OCI-M1 (cell line): ENCODE results near the gene RNU6-9.

Experiments
- DNase-seq: peaks from one replicate; lab custom pipeline; 2025; lab: John Stamatoyannopoulos, UW

The RNU6-9 gene

GRCh38 chr19:936175-936546 is 42.9 kb downstream of the RNU6-9 start:
- no peak for DNase-seq

GRCh38 chr19:937259-937694 is 44.0 kb downstream of the RNU6-9 start:
- no peak for DNase-seq

GRCh38 chr19:938233-938923 is 45.1 kb downstream of the RNU6-9 start:
- no peak for DNase-seq

GRCh38 chr19:939439-939838 is 46.2 kb downstream of the RNU6-9 start:
- DNase-seq: no peak

- DNase-seq: no peak
These were observed 46.6 kb downstream of the RNU6-9 start for GRCh38 chr19:939922-940321.

- DNase-seq: peak; percentile 54
These were observed 47.5 kb downstream of the RNU6-9 start for GRCh38 chr19:940591-941291.

GRCh38 chr19:941292-942132 is 48.2 kb downstream of the RNU6-9 start:
- DNase-seq: no peak

- no peak for DNase-seq
These were observed 48.9 kb downstream of the RNU6-9 start for GRCh38 chr19:942133-942645.
